Measurements from ENCODE around the gene KCMF1. TPM values are rescaled to one million over a fixed set of nuclear protein-coding genes. Genes with fewer than 3 reads are reported as not detected.
A peak's percentile ranks its signal among the peaks of the same experiment; 100 is the strongest.

KCMF1 gene
- total RNA-seq, 3 donors from 2014 or later (not counting 1 experiment from before 2014, with no cell fraction given), result 70.8 to 81.4 (median 77.1) TPM

- Histone ChIP-seq H3K9me3 (ENCODE audit: control insufficient read depth, insufficient read depth, low read length) (no peaks in the 10 kb centered on the region), H3K36me3 (ENCODE audit: control insufficient read depth, insufficient read depth, low read length) (no peaks in the 10 kb centered on the region), H3K27me3 (ENCODE audit: control insufficient read depth, insufficient read depth, low read length) (no peaks in the 10 kb centered on the region), H3K4me1 (ENCODE audit: control insufficient read depth, insufficient read depth, low read length) (peaks cover 6% of the 10 kb centered on the region), H3K4me3 (ENCODE audit: low read length) (no peak overlapping the region), H3K27ac (ENCODE audit: low read length) (no peak overlapping the region)
- TF ChIP-seq CTCF (IDR thresholded peaks at IDR 0.05), result peak; percentile 55
- H3K27ac Mint-ChIP-seq, result no peak overlapping the region
- 14% methylated on average over 19 of the region's 19 CpGs for WGBS (ENCODE audit: insufficient coverage)
- H3K4me3 Mint-ChIP-seq, result no peak overlapping the region
- DNase-seq (peak; percentile 22 to 47), ATAC-seq (peak in 2 of 3 donors; percentile 42 to 63)
- H3K27me3 Mint-ChIP-seq (ENCODE audit: low read depth in 2 of 2), result peaks cover 18 to 44% of the 10 kb centered on the region in 2 donors
- peaks cover 0 to 9% of the 10 kb centered on the region in 2 donors for H3K4me1 Mint-ChIP-seq
- intact Hi-C loops (cut with micrococcal nuclease), result loop anchor here (2.0 kb wide), 1 partner anchor 232 kb away; no protein-coding TSS in a partner anchor
- no peaks in the 10 kb centered on the region for H3K9me3 Mint-ChIP-seq
- no peaks in the 10 kb centered on the region for H3K36me3 Mint-ChIP-seq
Observed at GRCh38 chr2:85066874-85067351, 96.0 kb downstream of the KCMF1 start.

GRCh38 chr2:85071096-85071495 is 100.1 kb downstream of the KCMF1 start:
- DNase-seq (no peak), ATAC-seq (no peak)
- no peak overlapping the region for H3K27ac ChIP-seq (ENCODE audit: low read length)
- Mint-ChIP-seq H3K9me3 (no peaks in the 10 kb centered on the region), H3K4me1 (peaks cover 0 to 9% of the 10 kb centered on the region in 2 donors), H3K4me3 (no peak overlapping the region), H3K36me3 (no peaks in the 10 kb centered on the region), H3K27me3 (ENCODE audit: low read depth in 2 of 2) (peaks cover 12 to 38% of the 10 kb centered on the region in 2 donors), H3K27ac (no peak overlapping the region)
- peaks cover 6% of the 10 kb centered on the region for H3K4me1 ChIP-seq (ENCODE audit: control insufficient read depth, insufficient read depth, low read length)
- WGBS (ENCODE audit: insufficient coverage), result 63% methylated on average over 2 of the region's 3 CpGs
- no peak overlapping the region for H3K4me3 ChIP-seq (ENCODE audit: low read length)
- no peak for TF ChIP-seq CTCF (IDR thresholded peaks at IDR 0.05)
- intact Hi-C loops (cut with micrococcal nuclease), result no loop called here
- H3K36me3 ChIP-seq (ENCODE audit: control insufficient read depth, insufficient read depth, low read length), result no peaks in the 10 kb centered on the region
- no peaks in the 10 kb centered on the region for H3K27me3 ChIP-seq (ENCODE audit: control insufficient read depth, insufficient read depth, low read length)
- H3K9me3 ChIP-seq (ENCODE audit: control insufficient read depth, insufficient read depth, low read length), result no peaks in the 10 kb centered on the region

- H3K4me1 ChIP-seq (ENCODE audit: control insufficient read depth, insufficient read depth, low read length), result no peaks in the 10 kb centered on the region
- TF ChIP-seq CTCF (IDR thresholded peaks at IDR 0.05), result no peak
- H3K36me3 ChIP-seq (ENCODE audit: control insufficient read depth, insufficient read depth, low read length), result no peaks in the 10 kb centered on the region
- H3K9me3 ChIP-seq (ENCODE audit: control insufficient read depth, insufficient read depth, low read length), result no peaks in the 10 kb centered on the region
- Mint-ChIP-seq H3K36me3 (no peaks in the 10 kb centered on the region), H3K27ac (no peak overlapping the region), H3K4me3 (no peak overlapping the region), H3K9me3 (no peaks in the 10 kb centered on the region), H3K4me1 (no peaks in the 10 kb centered on the region), H3K27me3 (ENCODE audit: low read depth in 2 of 2) (peaks cover 13 to 30% of the 10 kb centered on the region in 2 donors)
- 88% methylated on average over 3 of the region's 3 CpGs for WGBS (ENCODE audit: insufficient coverage)
- DNase-seq, result no peak
- ATAC-seq, result no peak
- intact Hi-C loops (cut with micrococcal nuclease), result no loop called here
- no peak overlapping the region for H3K27ac ChIP-seq (ENCODE audit: low read length)
- no peak overlapping the region for H3K4me3 ChIP-seq (ENCODE audit: low read length)
- no peaks in the 10 kb centered on the region for H3K27me3 ChIP-seq (ENCODE audit: control insufficient read depth, insufficient read depth, low read length)
Observed at GRCh38 chr2:85073033-85073432, 102.1 kb downstream of the KCMF1 start.
